ENCODE results near the gene ZNF493.

The ZNF493 gene

DNA sequence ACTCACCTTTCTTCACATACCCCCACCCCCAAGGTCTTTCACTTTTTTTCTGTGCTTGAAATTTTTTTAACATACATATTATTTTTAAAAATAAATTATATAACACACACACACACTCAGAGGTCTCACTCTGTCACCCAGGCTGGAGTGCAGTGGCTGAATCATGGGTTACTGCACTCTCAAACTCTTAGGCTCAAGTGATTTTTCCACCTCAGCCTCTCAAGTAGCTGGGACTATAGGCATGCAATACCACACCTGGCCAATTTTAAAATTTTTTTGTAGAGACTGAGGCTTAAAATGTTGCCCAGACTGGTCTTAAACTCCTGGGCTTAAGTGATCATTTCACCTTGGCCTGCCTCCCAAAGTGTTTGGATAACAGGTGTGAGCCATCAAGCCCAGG, 75.6 kb downstream of the ZNF493 start:
- TF ChIP-seq, protein P1, sequence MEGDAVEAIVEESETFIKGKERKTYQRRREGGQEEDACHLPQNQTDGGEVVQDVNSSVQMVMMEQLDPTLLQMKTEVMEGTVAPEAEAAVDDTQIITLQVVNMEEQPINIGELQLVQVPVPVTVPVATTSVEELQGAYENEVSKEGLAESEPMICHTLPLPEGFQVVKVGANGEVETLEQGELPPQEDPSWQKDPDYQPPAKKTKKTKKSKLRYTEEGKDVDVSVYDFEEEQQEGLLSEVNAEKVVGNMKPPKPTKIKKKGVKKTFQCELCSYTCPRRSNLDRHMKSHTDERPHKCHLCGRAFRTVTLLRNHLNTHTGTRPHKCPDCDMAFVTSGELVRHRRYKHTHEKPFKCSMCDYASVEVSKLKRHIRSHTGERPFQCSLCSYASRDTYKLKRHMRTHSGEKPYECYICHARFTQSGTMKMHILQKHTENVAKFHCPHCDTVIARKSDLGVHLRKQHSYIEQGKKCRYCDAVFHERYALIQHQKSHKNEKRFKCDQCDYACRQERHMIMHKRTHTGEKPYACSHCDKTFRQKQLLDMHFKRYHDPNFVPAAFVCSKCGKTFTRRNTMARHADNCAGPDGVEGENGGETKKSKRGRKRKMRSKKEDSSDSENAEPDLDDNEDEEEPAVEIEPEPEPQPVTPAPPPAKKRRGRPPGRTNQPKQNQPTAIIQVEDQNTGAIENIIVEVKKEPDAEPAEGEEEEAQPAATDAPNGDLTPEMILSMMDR (IDR thresholded peaks at IDR 0.05; ENCODE audit: borderline replicate concordance, control extremely low read depth, extremely low read depth, insufficient read depth, missing control alignments) = no peak
- DNase-seq (ENCODE audit: low spot score) = no peak
- in situ Hi-C loops (cut with MboI; ENCODE audit: low sequenced_read_pairs, unreplicated experiment) = no loop called here

DNA sequence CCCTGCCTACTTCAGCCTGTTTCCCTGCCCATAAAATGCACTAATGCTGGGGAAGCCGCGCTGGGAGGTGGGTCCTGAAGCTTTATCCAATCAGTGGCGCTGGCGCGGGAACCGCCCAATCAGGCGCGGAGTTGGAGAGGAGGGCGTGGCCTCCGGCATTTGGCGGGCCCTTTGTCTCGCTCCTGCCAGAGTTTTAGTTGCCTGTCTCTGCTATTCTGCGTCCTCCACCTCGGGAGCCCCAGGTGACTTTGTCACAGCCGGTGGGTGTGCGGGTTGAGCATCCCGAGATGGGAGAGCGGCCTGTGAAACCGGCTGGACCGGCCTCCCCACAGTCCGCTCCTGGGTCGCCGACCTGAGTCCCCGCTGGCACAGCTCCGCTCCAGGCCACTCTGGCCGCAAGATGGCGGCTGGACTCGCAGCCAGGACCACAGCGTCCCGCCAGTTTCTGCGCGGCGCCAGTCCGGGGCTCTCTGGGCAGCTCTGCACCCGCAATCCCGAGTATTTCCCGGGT, 77.8 kb downstream of the ZNF493 start:
- in situ Hi-C loops (cut with MboI; ENCODE audit: low sequenced_read_pairs, unreplicated experiment) = no loop called here
- peak; percentile 55 for DNase-seq (ENCODE audit: low spot score)
- TF ChIP-seq, protein P1 (IDR thresholded peaks at IDR 0.05; ENCODE audit: borderline replicate concordance, control extremely low read depth, extremely low read depth, insufficient read depth, missing control alignments) = no peak
